Cortex of kidney (tissue), 1 donor: ENCODE results near the gene PIK3C3.

Experiments
- DNase-seq: peaks from one replicate; lab custom pipeline; 2025; lab: John Stamatoyannopoulos, UW

PIK3C3 gene

GRCh38 chr18:42131066-42131929, 176.3 kb downstream of the PIK3C3 start:
- no peak for DNase-seq

DNA sequence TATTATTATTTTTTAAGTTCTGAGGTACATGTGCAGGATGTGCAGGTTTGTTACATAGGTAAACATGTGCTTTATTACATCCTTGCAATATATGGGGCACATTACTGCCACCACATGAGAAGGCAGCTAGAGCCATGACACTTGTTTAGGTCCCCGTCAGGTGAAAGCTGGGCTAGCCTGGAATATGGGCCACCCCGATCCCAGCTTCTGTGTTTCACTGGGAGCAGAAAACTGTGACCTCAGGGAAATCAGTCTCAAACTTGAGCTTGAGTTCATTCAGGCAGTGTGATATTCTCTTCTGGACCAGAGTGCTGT, 176.9 kb downstream of the PIK3C3 start:
- DNase-seq: no peak
